Measurements from ENCODE around the gene ZNF285. TPM values are rescaled to one million over a fixed set of nuclear protein-coding genes. Genes with fewer than 3 reads are reported as not detected.

ZNF285 gene
- total and polyA plus RNA-seq, 2 of the 8 experiments (the other 6 are each of a cell fraction or from before 2014, with no cell fraction given), result 0.83 to 2.5 TPM

DNA sequence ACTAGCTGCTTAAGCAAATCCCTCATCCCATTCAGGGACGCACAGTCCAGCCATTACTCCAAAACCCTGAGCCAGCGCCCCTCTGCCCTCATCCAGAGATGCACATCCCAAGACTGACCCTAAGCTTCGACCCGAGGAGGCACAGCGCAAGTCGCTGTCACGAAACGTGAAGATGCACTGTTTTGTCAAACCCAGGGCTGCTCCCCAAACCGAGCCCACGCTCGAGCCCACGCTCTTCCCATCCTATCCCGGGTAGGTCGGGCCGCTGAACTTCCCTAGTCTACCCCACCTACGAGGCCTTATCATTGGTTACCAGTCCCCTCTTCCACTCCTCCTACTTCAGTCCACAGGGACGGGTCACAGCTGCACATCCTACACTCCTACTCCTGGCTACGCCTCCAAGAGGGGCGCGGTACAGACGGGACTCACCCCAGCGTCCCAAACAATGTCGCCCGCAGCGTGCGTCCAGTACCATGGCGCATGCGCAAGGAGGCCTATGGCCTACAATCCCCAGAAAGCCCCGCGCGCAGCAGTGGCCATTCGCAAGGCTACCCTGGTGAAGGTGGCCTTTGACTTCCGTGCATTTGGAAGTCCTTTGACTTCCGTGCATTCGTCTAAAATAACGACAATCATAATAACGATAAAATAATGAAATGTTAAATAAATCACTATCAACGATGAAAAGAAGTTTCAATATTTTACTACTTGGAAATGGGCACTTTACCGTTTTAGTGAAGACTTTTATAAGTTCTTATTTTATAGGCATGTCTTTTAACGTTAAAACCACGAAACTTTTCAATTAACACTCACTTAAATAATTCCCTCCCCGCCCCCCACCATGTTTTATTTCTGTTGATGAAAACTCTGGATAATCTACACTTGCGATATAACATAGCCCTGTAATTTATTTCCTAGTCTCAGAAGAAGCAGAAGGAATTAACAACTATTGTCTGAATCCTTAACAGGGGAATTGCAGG is at the start of gene ZNF285 (continued):
- TF ChIP-seq, protein P1, sequence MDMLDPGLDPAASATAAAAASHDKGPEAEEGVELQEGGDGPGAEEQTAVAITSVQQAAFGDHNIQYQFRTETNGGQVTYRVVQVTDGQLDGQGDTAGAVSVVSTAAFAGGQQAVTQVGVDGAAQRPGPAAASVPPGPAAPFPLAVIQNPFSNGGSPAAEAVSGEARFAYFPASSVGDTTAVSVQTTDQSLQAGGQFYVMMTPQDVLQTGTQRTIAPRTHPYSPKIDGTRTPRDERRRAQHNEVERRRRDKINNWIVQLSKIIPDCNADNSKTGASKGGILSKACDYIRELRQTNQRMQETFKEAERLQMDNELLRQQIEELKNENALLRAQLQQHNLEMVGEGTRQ (IDR thresholded peaks at IDR 0.05; ENCODE audit: low read length), result no peak
- TF ChIP-seq, protein P2, sequence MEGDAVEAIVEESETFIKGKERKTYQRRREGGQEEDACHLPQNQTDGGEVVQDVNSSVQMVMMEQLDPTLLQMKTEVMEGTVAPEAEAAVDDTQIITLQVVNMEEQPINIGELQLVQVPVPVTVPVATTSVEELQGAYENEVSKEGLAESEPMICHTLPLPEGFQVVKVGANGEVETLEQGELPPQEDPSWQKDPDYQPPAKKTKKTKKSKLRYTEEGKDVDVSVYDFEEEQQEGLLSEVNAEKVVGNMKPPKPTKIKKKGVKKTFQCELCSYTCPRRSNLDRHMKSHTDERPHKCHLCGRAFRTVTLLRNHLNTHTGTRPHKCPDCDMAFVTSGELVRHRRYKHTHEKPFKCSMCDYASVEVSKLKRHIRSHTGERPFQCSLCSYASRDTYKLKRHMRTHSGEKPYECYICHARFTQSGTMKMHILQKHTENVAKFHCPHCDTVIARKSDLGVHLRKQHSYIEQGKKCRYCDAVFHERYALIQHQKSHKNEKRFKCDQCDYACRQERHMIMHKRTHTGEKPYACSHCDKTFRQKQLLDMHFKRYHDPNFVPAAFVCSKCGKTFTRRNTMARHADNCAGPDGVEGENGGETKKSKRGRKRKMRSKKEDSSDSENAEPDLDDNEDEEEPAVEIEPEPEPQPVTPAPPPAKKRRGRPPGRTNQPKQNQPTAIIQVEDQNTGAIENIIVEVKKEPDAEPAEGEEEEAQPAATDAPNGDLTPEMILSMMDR (IDR thresholded peaks at IDR 0.05; ENCODE audit: control extremely low read depth in 1 of 3, insufficient read depth in 1 of 3, low read depth in 1 of 3, low read length in 3 of 3), result no peak
- TF ChIP-seq PHF8 (conservative IDR thresholded peaks at IDR 0.05; ENCODE audit: low read depth, low read length) (no peak; the same call in 1 of the 2 replicates), CHD2 (IDR thresholded peaks at IDR 0.05; ENCODE audit: low read length) (no peak), NRF1 (IDR thresholded peaks at IDR 0.05; ENCODE audit: low read depth, low read length) (peak; percentile 90), BRCA1 (IDR thresholded peaks at IDR 0.05; ENCODE audit: low read depth, low read length) (no peak), TCF12 (IDR thresholded peaks at IDR 0.05; ENCODE audit: low read depth, low read length) (no peak), RAD21 (IDR thresholded peaks at IDR 0.05 in 1 of 2, conservative IDR thresholded peaks at IDR 0.05 in 1 of 2; ENCODE audit: low read depth in 2 of 2, low read length in 2 of 2) (no peak), SP1 (IDR thresholded peaks at IDR 0.05; ENCODE audit: low read depth, low read length) (no peak), SIRT6 (IDR thresholded peaks at IDR 0.05; ENCODE audit: low read length) (no peak), CBX5 (IDR thresholded peaks at IDR 0.05; ENCODE audit: low read depth, low read length) (no peak), FOSL1 (IDR thresholded peaks at IDR 0.05; ENCODE audit: insufficient read depth, low read depth, low read length) (no peak), SAP30 (IDR thresholded peaks at IDR 0.05; ENCODE audit: insufficient read depth, insufficient replicate concordance, low read length) (no peak), POU5F1 (IDR thresholded peaks at IDR 0.05; ENCODE audit: low read depth, low read length) (no peak), HDAC6 (IDR thresholded peaks at IDR 0.05; ENCODE audit: low read depth, low read length) (no peak), SRF (IDR thresholded peaks at IDR 0.05; ENCODE audit: low read depth, low read length) (no peak)
